Measurements from ENCODE around the gene CACNA1B. TPM values are rescaled to one million over a fixed set of nuclear protein-coding genes. Genes with fewer than 3 reads are reported as not detected.

The CACNA1B gene
- total and polyA plus RNA-seq, 2 experiments from 2014 or later, result 0.39 to 0.60 TPM

GRCh38 chr9:137837345-137838278, 40.0 kb upstream of the CACNA1B start:
- Histone ChIP-seq H3K4me3 (no peak overlapping the region), H3K4me1 (ENCODE audit: low read depth) (no peaks in the 10 kb centered on the region), H3K9me3 (ENCODE audit: low read depth) (no peaks in the 10 kb centered on the region), H3K36me3 (peaks cover 14% of the 10 kb centered on the region), H3K27ac (no peak overlapping the region), H3K27me3 (no peaks in the 10 kb centered on the region)
- DNase-seq (ENCODE audit: low read depth in 1 of 2, low spot score in 1 of 2), result no peak
- no peak for TF ChIP-seq CTCF (IDR thresholded peaks at IDR 0.05; ENCODE audit: low read depth, low read length)

- no peak for TF ChIP-seq CTCF (IDR thresholded peaks at IDR 0.05; ENCODE audit: low read depth, low read length)
- Histone ChIP-seq H3K36me3 (peaks cover 12% of the 10 kb centered on the region), H3K4me3 (no peak overlapping the region), H3K4me1 (ENCODE audit: low read depth) (no peaks in the 10 kb centered on the region), H3K27ac (no peak overlapping the region), H3K9me3 (ENCODE audit: low read depth) (no peaks in the 10 kb centered on the region), H3K27me3 (no peaks in the 10 kb centered on the region)
- no peak for DNase-seq (ENCODE audit: low read depth in 1 of 2, low spot score in 1 of 2)
Observed at GRCh38 chr9:137838576-137838975, 39.0 kb upstream of the CACNA1B start.

- no peaks in the 10 kb centered on the region for H3K27me3 ChIP-seq
- H3K9me3 ChIP-seq (ENCODE audit: low read depth), result no peaks in the 10 kb centered on the region
- H3K4me3 ChIP-seq, result no peak overlapping the region
- TF ChIP-seq CTCF (IDR thresholded peaks at IDR 0.05; ENCODE audit: low read depth, low read length), result no peak
- no peaks in the 10 kb centered on the region for H3K36me3 ChIP-seq
- H3K4me1 ChIP-seq (ENCODE audit: low read depth), result no peaks in the 10 kb centered on the region
- DNase-seq (ENCODE audit: low read depth in 1 of 2, low spot score in 1 of 2), result no peak
- no peak overlapping the region for H3K27ac ChIP-seq
Observed at GRCh38 chr9:137843355-137843754, 34.2 kb upstream of the CACNA1B start.

- Histone ChIP-seq H3K27ac (no peak overlapping the region), H3K4me3 (no peak overlapping the region), H3K27me3 (no peaks in the 10 kb centered on the region), H3K9me3 (ENCODE audit: low read depth) (no peaks in the 10 kb centered on the region), H3K4me1 (ENCODE audit: low read depth) (no peaks in the 10 kb centered on the region), H3K36me3 (no peaks in the 10 kb centered on the region)
- DNase-seq (ENCODE audit: low read depth in 1 of 2, low spot score in 1 of 2), result no peak
- no peak for TF ChIP-seq CTCF (IDR thresholded peaks at IDR 0.05; ENCODE audit: low read depth, low read length)
Observed at GRCh38 chr9:137851516-137852267, 25.9 kb upstream of the CACNA1B start.

- TF ChIP-seq CTCF (IDR thresholded peaks at IDR 0.05; ENCODE audit: low read depth, low read length), result no peak
- no peak for DNase-seq (ENCODE audit: low read depth in 1 of 2, low spot score in 1 of 2)
- H3K27me3 ChIP-seq, result no peaks in the 10 kb centered on the region
- no peaks in the 10 kb centered on the region for H3K4me1 ChIP-seq (ENCODE audit: low read depth)
- no peak overlapping the region for H3K4me3 ChIP-seq
- no peaks in the 10 kb centered on the region for H3K9me3 ChIP-seq (ENCODE audit: low read depth)
- H3K36me3 ChIP-seq, result no peaks in the 10 kb centered on the region
- no peak overlapping the region for H3K27ac ChIP-seq
Observed at GRCh38 chr9:137853392-137853995, 24.1 kb upstream of the CACNA1B start.
